Coronary artery (tissue), 2 donors: Measurements from ENCODE around the gene WDFY4.
A peak's percentile ranks its signal among the peaks of the same experiment; 100 is the strongest.

Source experiments
- DNase-seq: peaks from one replicate; pipeline ENCODE4 v3.0.0-alpha.2; 2017; ENCODE audit warnings: low spot score
- H3K27ac ChIP-seq, 2 donors: fragments of 200-600 bp; sonication (generic); one replicate each; pipeline ENCODE4 v1.5.1; 2016 to 2019
- H3K4me3 ChIP-seq: fragments of 200-600 bp; sonication (generic); 2 replicates; pipeline ENCODE4 v1.5.1; 2016; ENCODE audit warnings: mild to moderate bottlenecking, moderate library complexity
- TF ChIP-seq, protein P1 (sequence below): fragments of 200-600 bp; sonication (generic); IDR thresholded peaks from one replicate; pipeline ENCODE4 v1.5.1; 2019; ENCODE audit warnings: antibody characterized with exemption

The WDFY4 gene

DNA sequence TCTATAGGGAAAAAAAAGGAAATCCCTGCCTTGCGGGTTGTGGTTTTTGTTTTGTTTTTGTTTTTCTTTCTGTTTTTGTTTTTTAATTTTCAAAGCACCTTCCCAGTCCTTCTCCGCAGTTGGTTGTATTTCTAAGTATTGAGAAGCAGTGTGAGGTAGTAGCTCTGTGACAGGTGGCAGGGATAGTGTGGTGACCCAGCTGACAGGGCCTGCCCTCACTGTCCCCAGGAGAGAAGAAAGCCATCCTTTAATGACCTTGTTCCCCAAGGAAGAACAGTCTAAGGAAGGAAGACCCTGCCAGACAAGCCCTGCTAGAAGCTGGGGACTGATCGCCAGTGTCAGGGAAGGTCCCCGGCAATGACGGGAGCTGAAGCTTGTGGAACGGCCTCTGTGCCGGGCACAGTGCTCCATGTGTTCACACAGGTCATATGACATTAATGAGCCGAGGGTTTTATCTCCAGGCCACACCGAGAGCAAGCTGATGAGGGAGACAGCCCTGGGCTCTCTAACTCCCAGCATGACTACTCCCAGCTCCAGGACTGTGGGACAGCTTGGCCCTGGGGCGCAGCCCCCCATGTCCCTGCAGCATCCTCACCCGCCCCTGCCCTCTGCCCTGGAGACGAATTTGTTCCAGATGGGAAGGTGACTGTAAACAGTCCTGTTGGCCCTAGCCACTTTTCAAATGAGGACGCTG, 324.0 kb downstream of the WDFY4 start:
- H3K4me3 ChIP-seq, result no peak overlapping the region
- DNase-seq, result no peak
- peak overlapping the region; percentile 15 to 50 for H3K27ac ChIP-seq
- TF ChIP-seq, protein P1, sequence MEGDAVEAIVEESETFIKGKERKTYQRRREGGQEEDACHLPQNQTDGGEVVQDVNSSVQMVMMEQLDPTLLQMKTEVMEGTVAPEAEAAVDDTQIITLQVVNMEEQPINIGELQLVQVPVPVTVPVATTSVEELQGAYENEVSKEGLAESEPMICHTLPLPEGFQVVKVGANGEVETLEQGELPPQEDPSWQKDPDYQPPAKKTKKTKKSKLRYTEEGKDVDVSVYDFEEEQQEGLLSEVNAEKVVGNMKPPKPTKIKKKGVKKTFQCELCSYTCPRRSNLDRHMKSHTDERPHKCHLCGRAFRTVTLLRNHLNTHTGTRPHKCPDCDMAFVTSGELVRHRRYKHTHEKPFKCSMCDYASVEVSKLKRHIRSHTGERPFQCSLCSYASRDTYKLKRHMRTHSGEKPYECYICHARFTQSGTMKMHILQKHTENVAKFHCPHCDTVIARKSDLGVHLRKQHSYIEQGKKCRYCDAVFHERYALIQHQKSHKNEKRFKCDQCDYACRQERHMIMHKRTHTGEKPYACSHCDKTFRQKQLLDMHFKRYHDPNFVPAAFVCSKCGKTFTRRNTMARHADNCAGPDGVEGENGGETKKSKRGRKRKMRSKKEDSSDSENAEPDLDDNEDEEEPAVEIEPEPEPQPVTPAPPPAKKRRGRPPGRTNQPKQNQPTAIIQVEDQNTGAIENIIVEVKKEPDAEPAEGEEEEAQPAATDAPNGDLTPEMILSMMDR, result no peak

DNA sequence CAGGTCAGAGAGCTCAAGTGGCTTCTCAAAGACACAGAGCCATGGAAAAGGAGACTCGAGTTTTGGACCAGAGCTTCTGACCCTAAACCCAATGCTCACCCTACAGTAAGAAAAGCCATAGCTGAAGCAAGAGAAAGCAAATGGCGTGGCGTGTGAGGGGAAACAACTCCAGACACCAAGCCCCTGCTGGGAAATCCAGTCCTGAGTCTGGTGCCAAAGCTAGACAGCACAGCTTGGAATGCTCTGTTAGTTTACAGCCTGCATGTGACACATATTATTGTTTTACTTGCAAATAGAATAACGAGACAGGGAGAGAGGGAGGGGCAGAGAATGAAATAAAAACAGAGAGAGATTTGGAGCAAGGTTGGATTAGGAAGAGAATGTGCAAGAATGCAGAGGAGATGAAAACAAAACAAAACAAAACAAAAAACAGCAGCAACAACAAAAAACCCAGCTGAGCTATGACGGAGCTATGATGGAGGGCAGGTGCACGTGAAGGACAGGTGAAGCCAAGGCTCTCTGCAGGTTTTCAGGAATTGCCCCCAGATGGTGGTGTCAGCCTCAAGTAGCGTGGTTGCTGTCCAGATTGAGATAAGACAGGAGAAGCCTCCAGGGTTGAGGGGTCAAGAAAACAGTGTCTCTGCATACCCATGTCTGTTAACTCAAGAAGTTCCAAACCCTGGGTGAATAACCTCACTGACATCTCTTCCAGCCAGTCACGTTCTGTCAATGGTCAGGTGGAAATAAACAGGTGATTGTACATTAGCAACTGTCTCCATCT, 324.7 kb downstream of the WDFY4 start:
- DNase-seq, result no peak
- TF ChIP-seq, protein P1, result no peak
- peak overlapping the region; percentile 15 to 50 for H3K27ac ChIP-seq
- no peak overlapping the region for H3K4me3 ChIP-seq

DNA sequence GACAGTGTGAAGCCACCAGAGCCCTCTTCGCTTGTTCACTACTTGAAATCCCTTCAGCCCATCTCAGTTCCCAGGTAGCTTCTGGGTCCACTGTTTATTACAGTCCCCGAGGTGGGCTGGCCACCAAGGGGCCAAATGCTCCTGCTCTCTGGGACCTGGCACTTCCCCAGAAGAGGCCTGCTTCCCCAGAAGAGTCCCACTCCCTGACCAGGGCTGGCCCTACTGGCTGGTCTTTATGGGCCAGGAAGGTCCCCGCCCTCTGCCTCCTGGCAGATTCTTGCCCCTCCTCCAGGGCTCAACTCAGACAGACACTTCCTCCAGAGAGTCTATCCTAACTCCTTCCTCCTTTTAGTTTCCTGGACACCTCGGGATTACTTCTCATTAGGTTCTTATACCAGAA, 325.6 kb downstream of the WDFY4 start:
- TF ChIP-seq, protein P1, result no peak
- no peak for DNase-seq
- Histone ChIP-seq H3K4me3 (no peak overlapping the region), H3K27ac (no peak overlapping the region)

DNA sequence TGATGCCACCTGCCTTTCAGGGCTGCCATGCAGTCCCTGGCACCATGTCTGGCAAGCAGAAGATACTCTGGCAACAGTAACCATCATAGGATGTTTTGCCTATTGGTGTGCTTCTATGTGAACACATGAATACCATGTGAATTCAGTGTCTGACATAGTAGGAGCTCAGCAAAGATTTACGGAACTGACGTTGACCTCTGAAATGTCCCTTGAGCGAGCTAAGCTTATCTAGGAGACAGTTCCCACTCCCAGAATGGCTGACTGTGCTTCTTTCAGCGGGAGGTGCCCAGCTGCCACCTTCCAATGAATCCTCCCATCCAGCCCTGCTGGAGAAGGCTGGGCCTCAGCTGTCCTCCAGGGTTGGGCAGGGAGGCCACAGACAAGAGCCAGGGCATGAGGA, 326.2 kb downstream of the WDFY4 start:
- Histone ChIP-seq H3K4me3 (no peak overlapping the region), H3K27ac (no peak overlapping the region)
- TF ChIP-seq, protein P1, result no peak
- no peak for DNase-seq

DNA sequence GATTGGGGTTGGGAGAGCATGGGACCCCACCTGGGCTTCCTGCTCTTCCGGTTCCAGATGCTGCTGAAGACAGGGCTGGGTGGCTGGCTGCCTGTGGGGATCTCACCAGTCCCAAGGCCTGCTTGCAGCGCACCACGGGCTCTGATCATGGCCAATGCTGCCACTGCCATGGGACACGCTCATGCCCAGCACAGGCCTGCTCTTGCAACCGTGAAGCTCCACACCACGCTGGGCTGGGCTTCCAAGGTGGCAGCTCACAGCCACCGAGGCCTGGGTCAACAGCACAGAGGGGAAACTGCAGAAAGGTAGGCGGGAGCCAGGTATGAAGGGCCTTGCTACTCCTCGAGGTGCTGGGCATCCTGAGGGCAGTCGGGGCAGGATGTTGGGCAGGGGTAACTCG, 327.1 kb downstream of the WDFY4 start:
- no peak overlapping the region for H3K27ac ChIP-seq
- H3K4me3 ChIP-seq, result no peak overlapping the region
- DNase-seq, result no peak
- TF ChIP-seq, protein P1, result no peak

DNA sequence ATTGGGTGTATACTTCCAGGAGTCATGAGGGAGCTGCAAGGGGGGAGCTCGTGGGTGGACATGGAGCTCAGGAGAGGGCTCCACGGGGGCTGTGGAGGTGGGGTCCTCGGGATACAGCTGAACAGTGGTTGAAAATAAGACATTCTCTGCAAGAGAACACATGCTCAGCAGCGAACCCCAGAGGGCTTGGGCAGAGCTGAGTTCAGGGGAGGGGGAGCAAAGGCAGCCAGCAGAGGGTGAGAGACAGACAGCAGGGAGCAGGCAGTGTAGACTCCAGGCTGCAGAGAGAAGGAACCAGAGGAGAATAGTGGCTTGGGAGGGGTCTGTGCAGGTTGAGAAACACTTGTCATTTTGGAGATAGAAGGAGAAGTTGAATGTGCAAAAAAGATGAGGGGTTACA, 327.9 kb downstream of the WDFY4 start:
- Histone ChIP-seq H3K27ac (no peak overlapping the region), H3K4me3 (no peak overlapping the region)
- TF ChIP-seq, protein P1, result no peak
- no peak for DNase-seq

DNA sequence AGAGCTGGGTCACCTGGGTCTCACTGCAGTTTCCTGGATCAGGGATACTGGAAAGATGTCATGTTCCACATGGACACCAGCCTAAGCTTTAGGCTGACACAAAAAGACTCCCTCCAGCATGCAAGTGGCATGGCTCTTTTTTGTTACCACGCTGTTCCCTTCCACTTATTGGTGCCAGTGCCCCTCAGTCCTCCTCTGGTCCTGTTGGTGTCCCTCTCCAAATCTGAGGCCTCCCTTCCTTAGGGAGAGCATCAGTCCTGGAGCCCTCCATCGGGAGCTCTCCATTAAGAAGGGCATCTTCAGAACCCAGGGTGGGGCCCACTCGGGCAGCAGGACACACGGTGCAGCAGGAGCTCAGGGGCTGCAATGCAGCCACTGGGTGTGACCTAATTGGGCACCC, 331.0 kb downstream of the WDFY4 start:
- no peak for DNase-seq
- Histone ChIP-seq H3K4me3 (no peak overlapping the region), H3K27ac (no peak overlapping the region)
- TF ChIP-seq, protein P1, result no peak
